GM12864 (cell line): Measurements from ENCODE around the gene CDH12.

Source experiments
- DNase-seq: peaks from one replicate; pipeline ENCODE4 v3.0.0-alpha.2; 2011; ENCODE audit warnings: low read depth
- H3K4me3 ChIP-seq: 2 replicates; pipeline ENCODE4 v1.5.1; 2011; ENCODE audit warnings: mild to moderate bottlenecking, low read depth, low read length, control low read depth
- TF ChIP-seq, protein P1 (sequence below): IDR thresholded peaks from 2 replicates; pipeline ENCODE4 v1.5.1; 2011; ENCODE audit warnings: low read depth, mild to moderate bottlenecking, moderate library complexity, low read length, control low read depth, inconsistent platforms; ENCODE audit errors: missing control alignments

Gene CDH12

DNA sequence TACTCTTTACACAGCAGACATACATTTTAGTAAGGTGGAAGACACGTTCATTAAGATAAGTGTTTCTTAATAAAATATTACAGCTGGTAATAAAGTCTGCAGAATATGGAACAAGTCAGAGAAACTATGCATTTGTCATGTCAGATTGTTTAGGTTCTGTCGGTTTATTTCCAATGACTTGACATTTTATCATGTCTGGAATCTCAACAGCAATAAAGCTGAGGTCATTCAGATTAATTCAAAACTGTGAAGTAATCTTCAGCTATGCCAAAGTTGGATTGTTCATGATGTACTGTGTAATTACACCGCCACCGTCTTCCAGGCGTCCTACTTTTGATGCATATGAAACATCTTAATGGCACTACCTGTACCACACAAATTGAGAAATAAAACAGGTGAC, 1032.6 kb downstream of the CDH12 start:
- no peak overlapping the region for H3K4me3 ChIP-seq
- no peak for DNase-seq
- TF ChIP-seq, protein P1, sequence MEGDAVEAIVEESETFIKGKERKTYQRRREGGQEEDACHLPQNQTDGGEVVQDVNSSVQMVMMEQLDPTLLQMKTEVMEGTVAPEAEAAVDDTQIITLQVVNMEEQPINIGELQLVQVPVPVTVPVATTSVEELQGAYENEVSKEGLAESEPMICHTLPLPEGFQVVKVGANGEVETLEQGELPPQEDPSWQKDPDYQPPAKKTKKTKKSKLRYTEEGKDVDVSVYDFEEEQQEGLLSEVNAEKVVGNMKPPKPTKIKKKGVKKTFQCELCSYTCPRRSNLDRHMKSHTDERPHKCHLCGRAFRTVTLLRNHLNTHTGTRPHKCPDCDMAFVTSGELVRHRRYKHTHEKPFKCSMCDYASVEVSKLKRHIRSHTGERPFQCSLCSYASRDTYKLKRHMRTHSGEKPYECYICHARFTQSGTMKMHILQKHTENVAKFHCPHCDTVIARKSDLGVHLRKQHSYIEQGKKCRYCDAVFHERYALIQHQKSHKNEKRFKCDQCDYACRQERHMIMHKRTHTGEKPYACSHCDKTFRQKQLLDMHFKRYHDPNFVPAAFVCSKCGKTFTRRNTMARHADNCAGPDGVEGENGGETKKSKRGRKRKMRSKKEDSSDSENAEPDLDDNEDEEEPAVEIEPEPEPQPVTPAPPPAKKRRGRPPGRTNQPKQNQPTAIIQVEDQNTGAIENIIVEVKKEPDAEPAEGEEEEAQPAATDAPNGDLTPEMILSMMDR: no peak

DNA sequence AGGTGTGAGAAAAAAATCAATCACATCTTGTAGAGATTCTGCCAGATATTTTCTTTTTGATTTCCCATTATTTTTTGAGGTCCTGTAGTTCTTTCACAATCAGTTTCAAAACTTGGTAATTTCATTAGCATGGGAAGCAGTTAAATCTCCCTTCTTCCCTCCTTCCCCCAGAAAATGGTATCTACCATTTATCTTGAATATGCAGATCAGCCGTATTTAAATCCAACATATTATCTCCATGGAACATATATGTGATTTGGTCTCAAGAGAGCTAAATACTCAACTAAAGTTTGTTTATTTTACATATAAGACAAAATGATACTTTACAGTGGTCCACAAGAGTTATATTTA, 1034.8 kb downstream of the CDH12 start:
- H3K4me3 ChIP-seq: no peak overlapping the region
- no peak for DNase-seq
- TF ChIP-seq, protein P1: no peak

DNA sequence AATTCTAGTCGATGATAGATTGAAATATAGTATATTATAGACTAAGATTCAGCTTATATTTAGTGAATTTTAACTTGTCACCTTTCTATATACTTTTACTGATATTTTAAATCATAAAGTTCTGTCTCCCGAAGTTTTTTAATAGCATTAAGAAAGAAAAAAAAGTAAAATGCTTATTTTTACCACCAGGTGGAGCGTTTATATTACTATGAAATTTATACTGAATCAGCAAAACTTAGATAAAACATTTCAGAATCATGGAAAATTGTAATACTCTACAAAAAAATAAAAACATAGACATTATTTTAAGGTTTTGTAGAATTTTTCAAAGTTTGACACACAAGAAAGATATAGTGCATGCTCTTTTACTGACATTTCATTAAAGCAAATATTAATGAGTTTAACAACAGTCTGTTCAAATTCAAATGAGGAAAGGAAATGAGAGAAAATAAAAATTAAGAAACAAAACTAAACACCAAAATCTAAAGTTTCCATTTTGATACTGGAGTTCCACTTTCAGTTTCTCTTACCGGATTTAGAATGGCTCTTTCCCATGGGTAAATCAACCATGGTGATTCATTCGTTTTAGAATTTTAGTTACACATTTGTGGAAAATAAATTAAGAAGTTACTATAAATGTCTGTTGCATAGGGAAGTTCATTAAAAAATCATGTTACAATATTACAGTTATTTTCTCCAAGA, 1035.3 kb downstream of the CDH12 start:
- TF ChIP-seq, protein P1: no peak

DNA sequence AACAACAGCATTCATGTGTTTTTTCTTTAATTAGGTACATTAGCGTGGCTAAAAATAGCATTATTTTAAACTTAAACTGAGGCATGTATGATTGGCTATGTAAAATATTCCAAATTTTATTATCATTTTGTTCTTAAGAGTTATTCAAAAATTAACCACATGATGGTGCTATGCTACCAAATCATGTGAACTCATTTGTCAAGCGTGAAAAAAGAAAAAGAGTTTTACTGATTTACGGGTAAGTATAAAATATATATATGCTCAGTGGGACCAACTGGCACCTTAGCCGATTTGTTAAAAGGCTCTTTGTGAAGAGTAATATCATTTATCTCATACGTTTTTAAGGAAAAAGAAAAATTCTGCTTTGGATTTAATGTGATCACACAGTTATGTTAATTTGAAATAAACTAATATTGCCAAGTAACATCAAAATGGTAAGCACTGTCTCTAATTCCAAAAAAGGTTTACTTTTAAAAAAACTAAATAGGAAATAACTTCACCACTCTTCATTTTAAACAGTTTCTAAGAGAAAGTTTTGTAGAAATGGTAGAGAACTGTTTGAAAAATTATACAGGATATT, 1042.3 kb downstream of the CDH12 start:
- TF ChIP-seq, protein P1: no peak
- H3K4me3 ChIP-seq: no peak overlapping the region
- no peak for DNase-seq

More for the DNA sequence above, 1035.3 kb downstream of the CDH12 start:
- no peak overlapping the region for H3K4me3 ChIP-seq
- DNase-seq: no peak

DNA sequence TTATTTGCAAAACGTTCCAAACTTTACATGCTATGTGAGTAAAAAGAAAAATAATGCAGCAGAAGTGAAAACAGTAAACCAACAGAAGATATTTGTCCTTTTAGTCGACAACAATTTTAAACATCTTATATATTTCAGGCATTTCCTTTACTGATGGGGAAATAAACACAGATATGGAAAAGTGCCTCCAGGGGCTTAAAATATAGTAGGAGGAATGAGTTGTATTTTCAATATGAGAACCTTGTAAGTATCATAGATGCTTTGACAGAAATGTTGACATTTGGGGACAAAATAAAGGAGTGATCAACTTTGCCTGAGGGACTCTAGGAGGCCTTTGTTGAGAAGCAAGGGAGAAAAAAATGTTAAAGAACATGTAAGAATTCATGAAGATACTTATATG, 1043.5 kb downstream of the CDH12 start:
- H3K4me3 ChIP-seq: no peak overlapping the region
- no peak for DNase-seq
- TF ChIP-seq, protein P1: no peak

DNA sequence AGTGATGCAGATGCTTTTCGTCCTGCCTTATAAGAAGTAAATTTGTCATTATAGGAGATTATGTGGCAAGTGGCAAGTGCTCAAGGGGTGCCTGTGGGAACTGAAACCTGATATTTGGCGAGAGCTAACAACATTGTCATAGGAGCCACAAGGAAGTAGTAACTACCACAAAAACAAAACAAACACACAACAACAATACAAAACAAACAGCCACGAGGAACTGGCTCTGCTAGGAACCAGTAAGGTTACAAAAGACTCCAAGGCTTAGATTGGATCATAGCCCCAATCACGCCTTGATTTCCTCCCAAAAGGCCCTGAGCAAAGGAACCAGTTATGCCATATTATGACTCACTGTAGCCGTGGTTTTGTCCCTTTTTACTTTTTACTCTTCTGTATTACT, 1045.2 kb downstream of the CDH12 start:
- TF ChIP-seq, protein P1: no peak
- no peak overlapping the region for H3K4me3 ChIP-seq
- DNase-seq: no peak

DNA sequence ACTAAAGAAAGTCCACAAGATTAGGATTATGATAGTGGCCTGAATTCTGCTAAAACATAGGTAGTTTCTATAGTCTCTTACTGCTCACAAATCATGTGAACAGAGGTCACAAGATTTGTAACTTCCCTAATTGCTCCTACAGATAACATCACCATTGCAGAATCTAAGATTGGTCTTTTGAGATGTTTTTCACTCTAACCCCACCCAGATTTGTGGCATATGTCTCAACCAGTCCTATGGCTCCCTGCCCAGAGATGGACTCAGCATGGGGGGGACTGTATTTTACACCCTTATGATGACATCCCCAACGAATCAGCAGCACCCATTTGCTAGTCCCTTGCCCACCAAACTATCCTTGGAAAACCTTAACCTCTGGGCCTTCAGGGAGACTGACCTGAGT, 1046.2 kb downstream of the CDH12 start:
- DNase-seq: no peak
- TF ChIP-seq, protein P1: no peak
- H3K4me3 ChIP-seq: no peak overlapping the region
